Measurements from ENCODE around the gene BCL3. TPM values are rescaled to one million over a fixed set of nuclear protein-coding genes. Genes with fewer than 3 reads are reported as not detected.

The BCL3 gene
- total and polyA plus RNA-seq, 2 of the 13 experiments (the other 11 are each of a cell fraction or from before 2014, with no cell fraction given): 2.3 to 4.0 TPM

DNA sequence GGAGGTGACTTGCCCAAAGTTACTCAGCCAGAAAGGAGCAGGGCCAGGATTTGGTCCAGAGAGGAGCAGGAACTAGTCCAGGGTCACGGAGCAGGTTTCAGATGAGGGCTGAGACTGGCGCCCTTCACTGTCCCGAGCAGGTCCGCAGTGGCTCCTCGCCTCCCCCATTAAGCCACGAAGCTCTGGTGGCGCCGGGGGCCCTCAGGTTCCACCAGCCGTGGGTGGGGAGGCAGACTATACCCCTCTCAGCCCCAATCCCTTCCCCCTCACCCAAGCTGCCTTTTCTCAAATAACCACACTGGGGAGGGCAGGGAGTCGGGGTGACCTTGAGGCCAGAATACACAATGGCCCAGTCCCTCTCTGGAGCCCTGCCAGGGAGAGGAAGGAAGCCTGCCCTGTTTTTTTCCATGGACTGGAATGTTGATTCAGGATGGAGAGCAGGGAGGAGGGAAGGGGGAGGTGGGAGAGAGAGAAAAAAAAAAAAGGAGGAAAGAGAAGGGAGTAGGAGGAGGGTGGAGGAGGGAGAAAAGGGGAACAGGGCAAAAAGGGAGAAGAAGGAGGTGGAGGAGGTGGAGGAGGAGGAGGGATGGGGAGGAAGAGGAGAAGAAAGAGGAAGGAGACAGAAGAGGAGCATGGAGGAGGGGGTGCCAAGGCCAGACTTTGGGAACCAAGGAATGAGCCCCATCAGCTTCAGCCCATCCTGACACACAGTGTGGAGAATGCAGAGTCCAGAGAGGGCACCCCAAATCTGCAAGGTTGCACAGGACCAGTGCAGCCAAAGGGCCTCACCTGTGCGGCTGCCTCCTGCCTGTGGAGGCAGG is 29.9 kb upstream of the BCL3 start (continued):
- TF ChIP-seq ATF7 (IDR thresholded peaks at IDR 0.05) (no peak), ATF7 (CRISPR knock-in tag; IDR thresholded peaks at IDR 0.05) (peak; percentile 19; the same call in 1 of the 2 replicates), NBN (conservative IDR thresholded peaks at IDR 0.05) (no peak), ZNF644 (CRISPR knock-in tag; IDR thresholded peaks at IDR 0.05; ENCODE audit: low read depth) (no peak), ZBTB8A (CRISPR knock-in tag; IDR thresholded peaks at IDR 0.05; ENCODE audit: borderline replicate concordance, low read depth) (no peak), TARDBP (CRISPR knock-in tag; IDR thresholded peaks at IDR 0.05) (peak; percentile 94), ZSCAN12 (CRISPR knock-in tag; IDR thresholded peaks at IDR 0.05) (no peak), ZNF101 (CRISPR knock-in tag; IDR thresholded peaks at IDR 0.05; ENCODE audit: borderline replicate concordance, low read depth) (no peak), MAFK (conservative IDR thresholded peaks at IDR 0.05 in 1 of 2, IDR thresholded peaks at IDR 0.05 in 1 of 2; ENCODE audit: low read length in 2 of 2) (no peak), ZMYM3 (CRISPR knock-in tag; IDR thresholded peaks at IDR 0.05) (peak; percentile 78; the same call in 1 of the 2 replicates), ZNF205 (CRISPR knock-in tag; IDR thresholded peaks at IDR 0.05) (peak; percentile 79), CCDC6 (CRISPR knock-in tag; IDR thresholded peaks at IDR 0.05) (no peak), EP300 (IDR thresholded peaks at IDR 0.05; ENCODE audit: low read depth in 2 of 2, low read length in 2 of 2) (peak; percentile 60 to 96; a peak in 3 of 4 replicates), EP300 (CRISPR knock-in tag; IDR thresholded peaks at IDR 0.05; ENCODE audit: borderline replicate concordance) (peak; percentile 38; the same call in 1 of the 2 replicates), POLR2A (IDR thresholded peaks at IDR 0.05; ENCODE audit: insufficient read depth in 1 of 2, low read depth in 2 of 2, low read length in 2 of 2) (peak; percentile 44 to 74; a peak in 3 of 4 replicates), MTA3 (CRISPR knock-in tag; IDR thresholded peaks at IDR 0.05) (no peak), TOPORS (CRISPR knock-in tag; IDR thresholded peaks at IDR 0.05) (peak; percentile 56; the same call in 1 of the 2 replicates), SP4 (CRISPR knock-in tag; IDR thresholded peaks at IDR 0.05) (peak; percentile 28; the same call in 1 of the 2 replicates), ZNF20 (CRISPR knock-in tag; IDR thresholded peaks at IDR 0.05) (no peak)
- TF ChIP-seq, protein P1, sequence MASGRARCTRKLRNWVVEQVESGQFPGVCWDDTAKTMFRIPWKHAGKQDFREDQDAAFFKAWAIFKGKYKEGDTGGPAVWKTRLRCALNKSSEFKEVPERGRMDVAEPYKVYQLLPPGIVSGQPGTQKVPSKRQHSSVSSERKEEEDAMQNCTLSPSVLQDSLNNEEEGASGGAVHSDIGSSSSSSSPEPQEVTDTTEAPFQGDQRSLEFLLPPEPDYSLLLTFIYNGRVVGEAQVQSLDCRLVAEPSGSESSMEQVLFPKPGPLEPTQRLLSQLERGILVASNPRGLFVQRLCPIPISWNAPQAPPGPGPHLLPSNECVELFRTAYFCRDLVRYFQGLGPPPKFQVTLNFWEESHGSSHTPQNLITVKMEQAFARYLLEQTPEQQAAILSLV (CRISPR knock-in tag; IDR thresholded peaks at IDR 0.05; ENCODE audit: borderline replicate concordance): 0 out of 2 replicates have a peak, but pooled peaks have one; percentile 56
- TF ChIP-seq, protein P2, sequence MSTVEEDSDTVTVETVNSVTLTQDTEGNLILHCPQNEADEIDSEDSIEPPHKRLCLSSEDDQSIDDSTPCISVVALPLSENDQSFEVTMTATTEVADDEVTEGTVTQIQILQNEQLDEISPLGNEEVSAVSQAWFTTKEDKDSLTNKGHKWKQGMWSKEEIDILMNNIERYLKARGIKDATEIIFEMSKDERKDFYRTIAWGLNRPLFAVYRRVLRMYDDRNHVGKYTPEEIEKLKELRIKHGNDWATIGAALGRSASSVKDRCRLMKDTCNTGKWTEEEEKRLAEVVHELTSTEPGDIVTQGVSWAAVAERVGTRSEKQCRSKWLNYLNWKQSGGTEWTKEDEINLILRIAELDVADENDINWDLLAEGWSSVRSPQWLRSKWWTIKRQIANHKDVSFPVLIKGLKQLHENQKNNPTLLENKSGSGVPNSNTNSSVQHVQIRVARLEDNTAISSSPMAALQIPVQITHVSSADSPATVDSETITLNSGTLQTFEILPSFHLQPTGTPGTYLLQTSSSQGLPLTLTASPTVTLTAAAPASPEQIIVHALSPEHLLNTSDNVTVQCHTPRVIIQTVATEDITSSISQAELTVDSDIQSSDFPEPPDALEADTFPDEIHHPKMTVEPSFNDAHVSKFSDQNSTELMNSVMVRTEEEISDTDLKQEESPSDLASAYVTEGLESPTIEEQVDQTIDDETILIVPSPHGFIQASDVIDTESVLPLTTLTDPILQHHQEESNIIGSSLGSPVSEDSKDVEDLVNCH (CRISPR knock-in tag; IDR thresholded peaks at IDR 0.05): no peak
- TF ChIP-seq, protein P3, sequence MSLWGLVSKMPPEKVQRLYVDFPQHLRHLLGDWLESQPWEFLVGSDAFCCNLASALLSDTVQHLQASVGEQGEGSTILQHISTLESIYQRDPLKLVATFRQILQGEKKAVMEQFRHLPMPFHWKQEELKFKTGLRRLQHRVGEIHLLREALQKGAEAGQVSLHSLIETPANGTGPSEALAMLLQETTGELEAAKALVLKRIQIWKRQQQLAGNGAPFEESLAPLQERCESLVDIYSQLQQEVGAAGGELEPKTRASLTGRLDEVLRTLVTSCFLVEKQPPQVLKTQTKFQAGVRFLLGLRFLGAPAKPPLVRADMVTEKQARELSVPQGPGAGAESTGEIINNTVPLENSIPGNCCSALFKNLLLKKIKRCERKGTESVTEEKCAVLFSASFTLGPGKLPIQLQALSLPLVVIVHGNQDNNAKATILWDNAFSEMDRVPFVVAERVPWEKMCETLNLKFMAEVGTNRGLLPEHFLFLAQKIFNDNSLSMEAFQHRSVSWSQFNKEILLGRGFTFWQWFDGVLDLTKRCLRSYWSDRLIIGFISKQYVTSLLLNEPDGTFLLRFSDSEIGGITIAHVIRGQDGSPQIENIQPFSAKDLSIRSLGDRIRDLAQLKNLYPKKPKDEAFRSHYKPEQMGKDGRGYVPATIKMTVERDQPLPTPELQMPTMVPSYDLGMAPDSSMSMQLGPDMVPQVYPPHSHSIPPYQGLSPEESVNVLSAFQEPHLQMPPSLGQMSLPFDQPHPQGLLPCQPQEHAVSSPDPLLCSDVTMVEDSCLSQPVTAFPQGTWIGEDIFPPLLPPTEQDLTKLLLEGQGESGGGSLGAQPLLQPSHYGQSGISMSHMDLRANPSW (CRISPR knock-in tag; IDR thresholded peaks at IDR 0.05; ENCODE audit: borderline replicate concordance): 0 out of 2 replicates have a peak, but pooled peaks have one; percentile 21
- TF ChIP-seq, protein P4, sequence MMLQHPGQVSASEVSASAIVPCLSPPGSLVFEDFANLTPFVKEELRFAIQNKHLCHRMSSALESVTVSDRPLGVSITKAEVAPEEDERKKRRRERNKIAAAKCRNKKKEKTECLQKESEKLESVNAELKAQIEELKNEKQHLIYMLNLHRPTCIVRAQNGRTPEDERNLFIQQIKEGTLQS (CRISPR knock-in tag; IDR thresholded peaks at IDR 0.05): no peak; the same call in 1 of the 2 replicates
